HUDEP-2 (cell line): ENCODE data around the gene CCDC195.

Source experiments
- DNase-seq, 76 experiments: peaks; one replicate each; lab custom pipeline; 2025; ENCODE audit not compliant: unreplicated experiment in 76 of 76; lab: John Stamatoyannopoulos, UW

Gene CCDC195, protein sequence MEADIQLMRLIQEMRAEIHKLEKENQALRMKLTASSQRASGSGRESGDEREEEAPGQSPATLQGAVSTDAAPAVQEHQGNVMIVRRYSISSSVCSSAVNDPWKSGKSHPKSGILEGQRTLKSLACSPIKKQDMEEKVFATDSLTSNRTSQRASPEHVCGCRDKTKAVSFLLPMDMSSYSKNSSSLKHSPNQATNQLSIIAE

GRCh38 chr2:224716201-224716600 lies at the start of gene CCDC195:
TSS of gene CCDC195 (minus strand) at chr2:224716365. CDS start at chr2:224716365, 0 bp downstream.
- no peak for DNase-seq

DNA sequence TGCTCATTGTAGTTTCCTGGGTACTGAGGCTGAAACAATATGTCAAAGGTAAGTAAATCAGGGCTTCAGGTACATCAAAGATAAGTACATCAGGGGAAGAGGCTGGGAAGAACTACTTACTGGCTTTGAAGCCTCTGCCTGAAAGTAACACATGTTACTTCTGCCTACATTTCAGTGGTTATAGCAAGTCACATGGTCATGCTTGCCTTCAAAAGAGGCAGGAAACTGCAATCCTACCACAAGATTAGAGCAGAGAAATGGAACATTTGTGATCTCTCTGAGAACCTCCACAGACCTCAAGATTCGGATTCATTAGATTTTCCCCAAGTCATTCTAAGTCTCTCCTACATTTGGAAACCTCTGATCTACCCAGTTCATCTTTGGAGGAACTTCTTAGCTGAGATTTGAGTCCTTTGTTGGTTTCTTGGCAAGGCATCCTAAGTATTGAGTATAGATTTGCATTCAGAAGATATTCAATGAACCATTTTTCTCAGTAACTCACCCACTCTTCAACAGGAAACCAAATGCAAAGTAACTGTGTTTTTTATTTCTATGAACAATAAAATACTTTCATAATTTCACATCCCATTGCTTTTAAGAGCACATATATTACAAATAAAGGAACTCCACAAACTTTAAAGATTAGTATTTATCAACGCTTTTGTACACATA lies 48.5 kb upstream of the CCDC195 start:
- no peak for DNase-seq

DNA sequence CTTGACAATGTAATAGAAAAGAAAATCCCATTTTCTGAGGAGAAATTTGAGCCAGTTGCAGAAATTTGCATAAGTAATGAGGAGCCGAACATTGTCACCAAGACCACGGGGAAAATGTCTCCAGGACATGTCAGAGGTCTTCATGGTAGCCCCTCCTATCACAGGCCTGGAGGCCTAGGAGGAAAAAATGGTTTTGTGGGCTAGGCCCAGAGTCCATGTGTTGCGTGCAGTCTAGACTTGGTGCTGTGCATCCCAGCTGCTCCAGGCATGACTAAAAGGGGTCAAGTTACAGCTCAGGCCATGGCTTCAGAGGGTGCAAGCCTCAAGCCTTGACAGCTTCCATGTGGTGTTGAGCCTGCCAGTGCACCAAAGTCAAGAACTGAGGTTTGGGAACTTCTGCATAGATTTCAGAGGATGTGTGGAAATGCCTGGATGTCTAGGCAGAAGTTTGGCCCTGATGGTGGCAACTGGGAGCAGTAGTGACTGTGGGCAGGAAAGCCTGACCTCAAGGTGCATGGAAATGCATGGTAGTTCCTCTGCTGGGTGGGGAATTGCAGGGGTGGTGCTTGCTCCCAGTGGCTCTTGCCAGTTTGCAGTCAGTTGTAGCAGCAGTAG lies 41.9 kb upstream of the CCDC195 start:
- DNase-seq = no peak

- DNase-seq = no peak
Measured at GRCh38 chr2:224753743-224754540, 37.8 kb upstream of the CCDC195 start.

DNA sequence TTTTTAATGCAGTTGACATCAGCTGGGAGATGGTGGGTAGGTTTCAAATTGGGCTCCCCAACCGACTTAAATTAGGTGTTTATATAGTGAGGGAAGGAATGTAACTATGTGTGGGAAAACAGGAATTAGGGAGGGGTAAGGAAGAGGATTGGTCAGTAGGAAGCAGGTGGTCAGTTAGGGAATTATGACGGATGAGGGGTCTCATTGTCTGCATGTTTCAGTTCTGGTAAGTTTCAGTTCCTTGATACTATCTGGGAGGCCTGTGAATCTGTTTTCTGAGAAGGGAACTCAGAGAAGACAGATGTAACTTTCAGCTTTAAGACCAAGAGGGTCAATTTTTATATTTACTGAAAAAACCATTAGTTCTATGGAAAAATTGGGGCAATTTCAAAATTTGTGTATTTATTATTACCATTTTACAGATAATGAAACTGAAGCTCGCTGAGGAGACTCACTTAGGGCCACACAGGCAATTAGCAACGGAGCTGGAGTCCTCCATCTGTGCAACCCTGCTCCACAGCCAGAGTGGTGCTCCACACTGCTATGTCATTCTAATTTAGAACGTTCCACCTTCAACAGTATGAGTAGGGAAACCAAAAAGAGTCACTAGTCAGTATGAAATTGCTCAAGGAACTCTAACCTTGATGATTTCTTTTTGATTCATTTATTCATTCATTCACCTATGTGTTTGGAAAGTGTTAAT lies 36.0 kb upstream of the CCDC195 start:
- peak in 1 of 76 experiments; percentile 3 for DNase-seq

DNA sequence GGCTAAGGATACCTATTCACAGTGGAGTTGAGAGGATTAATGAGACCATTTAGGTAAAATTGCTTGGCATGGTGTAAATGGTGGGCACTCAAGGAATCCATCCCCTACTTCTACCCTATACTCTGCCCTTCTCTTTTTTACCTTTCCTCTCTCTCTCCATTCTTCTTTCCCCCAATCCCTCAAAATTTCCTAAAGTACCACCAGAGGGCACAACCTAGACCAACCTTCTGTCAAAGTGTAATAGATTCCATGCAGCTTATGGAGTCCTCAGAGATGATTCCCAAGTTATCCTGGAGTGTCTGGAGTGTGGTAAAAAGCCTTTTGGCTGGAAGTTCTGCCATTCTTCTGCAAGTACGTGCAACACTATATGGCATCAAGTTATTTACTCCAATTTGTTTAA lies 33.0 kb upstream of the CCDC195 start:
- no peak for DNase-seq

GRCh38 chr2:224747765-224748164 lies 31.6 kb upstream of the CCDC195 start:
- no peak for DNase-seq

DNA sequence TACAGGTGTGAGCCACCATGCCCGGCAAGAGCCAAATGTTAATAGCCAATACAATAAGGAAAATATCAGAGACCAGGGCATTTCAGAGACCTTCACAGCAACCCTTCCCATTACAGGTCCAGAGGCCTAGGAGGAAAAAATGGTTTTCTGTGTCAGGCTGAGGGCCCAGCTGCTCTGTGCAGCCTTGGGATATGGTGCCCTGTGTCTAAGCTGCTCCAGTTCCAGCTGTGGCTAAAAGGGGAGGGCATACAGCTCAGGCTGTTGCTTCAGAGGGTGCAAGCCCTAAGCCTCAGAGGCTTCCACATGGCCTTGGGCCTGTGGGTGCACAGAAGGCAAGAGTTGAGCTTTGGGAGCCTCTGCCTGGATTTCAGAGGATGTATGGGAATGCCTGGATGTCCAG lies 20.1 kb upstream of the CCDC195 start:
- DNase-seq = no peak

DNA sequence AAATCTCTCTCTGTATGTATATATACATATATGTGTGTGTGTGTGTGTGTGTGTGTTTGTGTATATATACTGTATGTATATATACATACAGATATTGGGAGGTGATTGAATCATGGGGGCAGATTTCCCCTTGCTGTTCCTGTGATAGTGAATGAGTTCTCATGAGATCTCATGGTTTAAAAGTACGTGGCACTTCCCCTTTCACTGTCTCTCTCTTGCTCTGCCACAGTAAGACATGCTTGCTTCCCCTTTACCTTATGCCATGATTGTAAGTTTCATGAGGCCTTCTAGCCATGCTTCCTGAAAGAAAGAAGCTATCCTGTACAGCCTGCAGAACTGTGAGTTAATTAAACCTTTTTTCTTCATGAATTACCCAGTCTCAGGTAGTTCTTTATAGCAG lies 18.8 kb upstream of the CCDC195 start:
- no peak for DNase-seq

DNA sequence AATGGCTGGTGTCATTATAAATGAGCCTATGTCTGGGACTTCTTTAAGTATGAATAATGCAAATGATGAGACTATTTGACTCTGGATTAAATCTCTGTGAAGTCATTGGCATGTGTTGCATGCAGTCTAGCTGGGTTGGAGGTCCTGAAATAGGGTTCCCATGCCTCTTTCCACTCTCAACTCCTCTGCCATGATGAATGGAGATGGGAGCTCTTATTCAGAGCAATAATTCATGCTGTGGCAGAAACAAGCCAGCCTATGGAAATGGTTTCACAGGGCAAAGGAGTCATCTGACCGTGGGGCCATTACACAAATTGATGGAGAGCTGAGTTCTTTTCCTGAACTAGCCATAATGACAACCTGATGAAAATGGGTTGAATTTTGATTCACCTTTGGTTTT lies 15.5 kb upstream of the CCDC195 start:
- DNase-seq = no peak

DNA sequence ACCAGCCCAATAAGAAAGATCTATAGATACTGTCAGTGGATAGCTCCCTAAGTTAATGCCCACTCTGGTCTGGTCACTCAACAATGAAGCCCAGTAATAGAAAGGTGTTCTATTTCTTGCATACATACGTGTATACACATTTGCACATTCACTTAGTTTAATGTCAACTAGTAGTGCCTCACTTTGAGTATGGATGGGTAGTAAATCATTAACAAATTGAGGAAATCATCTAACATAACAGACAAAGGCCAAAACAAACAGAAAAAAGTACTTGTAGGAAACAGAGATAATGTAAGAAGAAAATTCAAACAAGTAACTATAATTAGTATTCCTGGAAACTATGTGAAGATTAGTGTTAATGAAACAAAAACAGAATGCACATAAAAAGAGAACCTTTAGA lies 13.3 kb upstream of the CCDC195 start:
- DNase-seq = no peak

DNA sequence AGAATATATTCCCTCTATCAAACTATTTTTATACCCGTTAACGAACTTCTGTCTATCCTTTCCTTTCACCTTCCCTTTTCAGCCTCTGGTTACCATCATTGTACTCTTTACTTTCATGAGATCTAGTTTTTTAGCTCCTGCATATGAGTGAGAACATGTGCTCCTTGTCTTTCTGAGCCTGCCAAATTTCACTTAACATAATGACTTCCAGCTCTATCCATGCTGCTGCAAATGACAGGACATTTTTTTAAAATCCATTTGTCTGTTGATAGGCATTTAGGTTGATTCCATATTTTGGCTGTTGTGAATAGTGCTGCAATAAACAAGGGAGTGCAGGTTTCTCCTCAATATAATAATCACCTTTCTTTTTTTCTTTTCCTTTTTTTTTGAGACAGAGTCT lies 8.2 kb upstream of the CCDC195 start:
- DNase-seq = no peak

DNA sequence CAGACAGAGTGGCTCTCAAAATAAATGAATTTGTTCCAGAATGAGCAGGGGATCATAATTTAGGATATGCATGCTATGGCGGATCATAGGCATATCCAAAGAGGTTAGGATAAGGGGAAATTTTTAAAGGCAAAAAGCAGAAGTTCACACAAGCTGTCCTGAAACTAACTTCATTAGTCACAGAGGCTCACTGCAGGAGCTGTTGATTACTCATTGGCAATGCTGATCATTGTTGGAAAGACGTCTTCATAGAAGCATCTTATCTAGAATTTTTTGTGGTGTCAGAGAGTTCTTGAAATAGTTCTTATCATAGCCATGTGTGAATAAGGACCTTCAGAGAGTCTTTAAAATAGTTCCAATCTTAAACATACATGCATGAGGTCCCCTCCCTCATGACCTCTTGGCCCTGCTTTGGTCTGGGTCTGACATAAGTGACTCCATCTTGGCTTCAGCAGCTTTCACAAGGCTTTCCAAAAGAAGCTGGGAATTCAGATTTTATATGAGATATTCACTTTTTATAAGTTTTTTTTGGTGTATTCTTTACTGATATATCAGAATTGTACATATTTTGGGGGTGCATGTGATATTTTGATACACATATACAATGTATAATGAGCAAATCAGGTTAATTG lies 7.5 kb upstream of the CCDC195 start:
- DNase-seq = peak in 7 of 76 experiments; percentile 0 to 21 (median 10)

- DNase-seq = no peak
Measured at GRCh38 chr2:224722770-224723169, 6.6 kb upstream of the CCDC195 start.

DNA sequence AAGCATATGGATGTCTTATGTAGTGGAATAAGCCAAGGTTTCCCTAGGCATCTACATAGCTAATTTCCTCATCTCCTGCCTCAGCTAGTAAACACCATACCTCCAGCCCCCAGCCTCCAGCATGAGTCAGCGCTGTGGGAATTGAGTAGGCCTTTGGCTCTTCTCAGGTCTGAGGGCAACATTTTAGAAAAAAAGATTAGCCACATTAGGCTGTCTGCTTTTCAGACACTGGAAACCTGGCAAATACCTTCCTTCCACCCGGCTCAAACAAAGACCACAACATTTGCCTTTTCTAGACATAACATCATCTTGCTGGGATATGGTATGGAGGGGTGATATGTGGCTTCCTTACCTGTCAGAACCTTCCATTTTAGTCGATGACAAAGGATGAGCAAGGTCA lies 6.1 kb upstream of the CCDC195 start:
- DNase-seq = no peak

GRCh38 chr2:224716921-224717320 lies 756 bp upstream of the CCDC195 start:
- no peak for DNase-seq

DNA sequence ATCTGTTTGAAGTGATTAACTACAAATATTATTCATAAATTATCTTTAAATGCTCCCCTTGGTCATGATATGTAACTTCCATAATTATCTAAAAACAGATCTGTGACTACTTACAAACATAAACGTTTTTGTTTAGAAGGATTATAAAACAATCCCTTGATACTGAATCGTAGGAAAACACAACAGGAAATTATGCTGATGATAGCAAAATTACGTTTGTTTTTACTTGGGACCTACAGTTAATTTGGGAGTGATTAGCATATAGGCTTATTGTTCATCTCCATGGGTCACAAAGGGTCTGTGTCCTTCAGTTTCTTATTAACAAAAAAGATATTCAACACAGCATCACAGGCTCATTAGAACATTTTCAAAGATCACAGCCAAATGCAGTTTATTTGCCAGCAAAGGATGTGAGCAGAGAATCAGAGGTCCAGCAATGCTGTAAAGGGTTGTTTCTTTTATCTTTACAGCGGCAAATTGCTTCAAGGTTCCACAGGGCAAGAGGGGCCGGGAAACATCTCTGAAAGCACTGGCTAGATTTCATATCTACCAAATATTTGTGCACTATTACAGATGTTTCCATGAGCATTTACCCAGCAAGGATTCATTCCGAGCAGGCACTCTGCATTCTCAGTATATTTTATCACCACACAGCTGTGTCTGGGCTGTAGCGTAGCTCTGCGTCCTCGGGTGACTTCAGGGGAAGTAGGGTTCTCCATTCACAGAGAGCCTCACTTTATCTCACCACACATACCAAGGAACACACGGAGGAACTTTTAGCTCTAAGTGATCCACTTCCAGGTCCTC lies 4.1 kb downstream of the CCDC195 start:
- DNase-seq = no peak

DNA sequence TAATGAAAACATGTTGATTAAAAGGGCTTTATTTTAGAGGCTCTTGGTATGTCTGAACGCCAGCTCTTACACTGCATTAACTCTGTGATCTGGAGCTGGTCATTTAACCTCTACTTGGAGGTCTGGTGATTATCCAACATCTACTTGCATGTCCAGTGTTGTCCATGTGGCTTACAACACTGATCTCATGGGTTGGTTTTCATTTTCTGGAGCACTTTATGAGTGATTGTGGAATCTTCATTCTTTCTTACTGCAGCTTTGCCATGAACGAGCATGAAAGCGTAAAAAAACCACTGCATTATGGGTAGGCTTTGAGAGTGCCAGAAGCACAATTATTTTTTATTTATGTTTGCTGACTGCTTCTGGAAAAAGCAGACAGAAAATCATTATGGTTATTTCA lies 4.8 kb downstream of the CCDC195 start:
- DNase-seq = no peak

- DNase-seq = no peak
Measured at GRCh38 chr2:224709301-224709700, 6.9 kb downstream of the CCDC195 start.

- DNase-seq = no peak
Measured at GRCh38 chr2:224694502-224694901, 21.7 kb downstream of the CCDC195 start.
